GM12878 (cell line): ENCODE results near the gene CDK3. TPM values are rescaled to one million over a fixed set of nuclear protein-coding genes. Genes with fewer than 3 reads are reported as not detected.

ENCODE experiments used
- ATAC-seq: fragments of 200-7000 bp; cut with Tn5 transposase; 3 replicates; pipeline ENCODE4 v1.9.1; 2020; ENCODE audit warnings: mild to moderate bottlenecking, moderate library complexity
- BruUV-seq: library from RNA; stranded (reverse); fragments of 400-500 nt; replicated peaks from 2 replicates; lab custom pipeline; 2021; lab: Mats Ljungman, UMichigan
- CTCF ChIA-PET: fragments of 300-600 bp; sonication (Branson Sonifier 250); formaldehyde crosslinking; extraction: SDS; loops from one replicate; lab custom pipeline; 2021; ENCODE audit warnings: inconsistent platforms; lab: Yijun Ruan, JAX
- POLR2A ChIA-PET: fragments of 350-600 bp; formaldehyde crosslinking; extraction: SDS; loops from one replicate; lab custom pipeline; 2021; ENCODE audit warnings: inconsistent platforms; lab: Charles Lee
- RAD21 ChIA-PET: fragments of 300-600 bp; sonication (Branson Sonifier 250); formaldehyde crosslinking; loops from one replicate; lab custom pipeline; 2023; ENCODE audit warnings: antibody characterized with exemption; ENCODE audit not compliant: unreplicated experiment; lab: Charles Lee
- SMC1A ChIA-PET: fragments of 300-600 bp; sonication (Branson Sonifier 250); formaldehyde crosslinking; loops from one replicate; lab custom pipeline; 2023; ENCODE audit not compliant: unreplicated experiment, uncharacterized antibody; lab: Charles Lee
- DNase-seq: peaks from one replicate; pipeline ENCODE4 v3.0.0-alpha.2; 2011; ENCODE audit warnings: low read depth, low spot score
- FAIRE-seq: peaks from 3 replicates; lab custom pipeline; 2011; peaks lifted over from hg19 to GRCh38; lab: Jason Lieb, UNC
- H2AFZ ChIP-seq: 2 replicates; pipeline ENCODE4 v1.6.0; 2011; ENCODE audit warnings: low read depth, low read length, control low read depth; ENCODE audit not compliant: control insufficient read depth
- H3K27ac ChIP-seq: 2 replicates; pipeline ENCODE4 v1.5.1; 2011; ENCODE audit warnings: control low read depth; ENCODE audit not compliant: control insufficient read depth, insufficient read depth
- H3K27me3 ChIP-seq, 2 experiments: replicated peaks in 1 of 2; 2 replicates each; pipeline versions ENCODE4 v1.6.0 to v1.6.1; 2011; ENCODE audit warnings: low read length in 1 of 2; ENCODE audit not compliant: control insufficient read depth in 2 of 2, insufficient read depth in 2 of 2
- H3K36me3 ChIP-seq, 2 experiments: 2 replicates each; pipeline ENCODE4 v1.5.1; 2011; ENCODE audit warnings: low read length in 1 of 2; ENCODE audit not compliant: control insufficient read depth in 2 of 2, insufficient read depth in 2 of 2
- H3K4me1 ChIP-seq: 2 replicates; pipeline ENCODE4 v1.6.1; 2011; ENCODE audit warnings: mild to moderate bottlenecking, low read length, moderate library complexity, mixed read lengths; ENCODE audit not compliant: control insufficient read depth, insufficient read depth
- H3K4me2 ChIP-seq: 2 replicates; pipeline ENCODE4 v1.6.0; 2011; ENCODE audit warnings: control low read depth; ENCODE audit not compliant: control insufficient read depth, insufficient read depth
- H3K4me3 ChIP-seq: fragments of 200-600 bp; sonication (generic); 2 replicates; pipeline ENCODE4 v1.5.1; 2016
- H3K79me2 ChIP-seq: 2 replicates; pipeline ENCODE4 v1.6.0; 2011; ENCODE audit warnings: low read length; ENCODE audit not compliant: control insufficient read depth, insufficient read depth
- H3K9ac ChIP-seq: 2 replicates; pipeline ENCODE4 v1.8.0; 2011; ENCODE audit warnings: low read length, control low read depth, mixed read lengths; ENCODE audit not compliant: control insufficient read depth, insufficient read depth
- H3K9me3 ChIP-seq: replicated peaks from 3 replicates; pipeline ENCODE4 v1.5.1; 2011; ENCODE audit warnings: mild to moderate bottlenecking, low read length; ENCODE audit not compliant: control insufficient read depth, insufficient read depth
- H4K20me1 ChIP-seq: 2 replicates; pipeline ENCODE4 v1.6.0; 2011; ENCODE audit not compliant: control insufficient read depth, insufficient read depth
- ATF2 ChIP-seq: IDR thresholded peaks from 2 replicates; pipeline ENCODE4 v1.6.1; 2012; ENCODE audit warnings: low read length, inconsistent platforms
- DPF2 ChIP-seq: fragments of 450-650 bp; IDR thresholded peaks from 2 replicates; pipeline ENCODE4 v1.6.1; 2017; ENCODE audit warnings: mild to moderate bottlenecking
- E2F4 ChIP-seq: IDR thresholded peaks from 2 replicates; pipeline ENCODE4 v1.6.1; 2012; ENCODE audit warnings: low read depth, low read length, improper control_type of control experiment
- FOS ChIP-seq: IDR thresholded peaks from 3 replicates; pipeline ENCODE4 v1.6.1; 2011; ENCODE audit warnings: borderline replicate concordance; ENCODE audit not compliant: insufficient read length; ENCODE audit errors: extremely low read depth
- JUNB ChIP-seq: IDR thresholded peaks from 2 replicates; pipeline ENCODE4 v1.6.1; 2016; ENCODE audit warnings: antibody characterized with exemption, mild to moderate bottlenecking
- MLLT1 ChIP-seq: fragments of 450-650 bp; IDR thresholded peaks from 2 replicates; pipeline ENCODE4 v1.6.1; 2016; ENCODE audit warnings: mild to moderate bottlenecking
- RFX5 ChIP-seq: IDR thresholded peaks from 2 replicates; pipeline ENCODE4 v1.6.1; 2011; ENCODE audit warnings: low read depth, low read length, improper control_type of control experiment
- SMARCA5 ChIP-seq: fragments of 450-650 bp; IDR thresholded peaks from 2 replicates; pipeline ENCODE4 v1.6.1; 2017; ENCODE audit warnings: mild to moderate bottlenecking
- STAT1 ChIP-seq: fragments of 450-650 bp; conservative IDR thresholded peaks from 2 replicates; pipeline ENCODE4 v1.6.1; 2014; ENCODE audit warnings: antibody characterized with exemption, mild to moderate bottlenecking
- USF2 ChIP-seq: IDR thresholded peaks from 2 replicates; pipeline ENCODE4 v1.6.1; 2011; ENCODE audit warnings: low read depth, low read length, improper control_type of control experiment, borderline replicate concordance
- ZBTB11 ChIP-seq: fragments of 450-650 bp; formaldehyde crosslinking; IDR thresholded peaks from 2 replicates; pipeline ENCODE4 v1.5.0; 2022; ENCODE audit warnings: mild to moderate bottlenecking, missing genetic modification characterization
- ZNF592 ChIP-seq: fragments of 450-650 bp; IDR thresholded peaks from 2 replicates; pipeline ENCODE4 v1.6.1; 2017; ENCODE audit warnings: mild to moderate bottlenecking, moderate library complexity
- WGBS: methylation state at CpG from one replicate; pipeline ENCODE4 v1.1.6; 2016; ENCODE audit warnings: low lambda C conversion rate; ENCODE audit not compliant: insufficient replicate concordance, insufficient coverage; ENCODE audit errors: missing lambda C conversion rate; 5-methylcytosine and 5-hydroxymethylcytosine counted together
- in situ Hi-C: fragments of 300-500 bp; cut with MboI; formaldehyde crosslinking; loops from 9 replicates; pipeline ENCODE4 v1.14.3; 2018; ENCODE audit warnings: mixed read lengths
- intact Hi-C: fragments of 100-400 bp; cut with micrococcal nuclease; formaldehyde crosslinking; loops from one replicate; pipeline ENCODE4 v1.14.2; 2022; ENCODE audit not compliant: unreplicated experiment
- polyA plus RNA-seq, 11 experiments: library from polyadenylated mRNA; depleted of rRNA in 4 of 11; unstranded in 6 of 11; stranded (reverse) in 5 of 11; fragments of >200 nt; fragmentation: Nextera tagmentation in 4 of 11; fragmentation: Illumina TruSeq in 1 of 11; extraction: Ambion mirVana in 4 of 11; extraction: Trizol in 1 of 11; gene quantifications; 1 replicate in 1 of 11; 2 replicates in 10 of 11; pipeline versions ENCODE4 v1.2.1 to v1.2.3, GENCODE V29; 2011 to 2016; ENCODE audit warnings: inconsistent platforms in 2 of 11, missing spikeins in 2 of 11, low read depth in 1 of 11
- total RNA-seq, 4 experiments: library from RNA; depleted of rRNA in 3 of 4; stranded (reverse); fragments of >200 nt in 3 of 4; fragmentation: Illumina TruSeq in 1 of 4; extraction: Trizol in 1 of 4; gene quantifications; 2 replicates each; pipeline versions ENCODE4 v1.2.1 to v1.2.3, GENCODE V29; 2013 to 2021

The CDK3 gene
- total and polyA plus RNA-seq, 10 of the 15 experiments (the other 5 are each of a cell fraction or from before 2014, with no cell fraction given), result 1.1 to 7.1 (median 4.2) TPM

GRCh38 chr17:76022285-76022684 lies 21.6 kb downstream of the CDK3 start:
- WGBS, result 70% methylated on average over 24 of the region's 24 CpGs
- Histone ChIP-seq H3K9ac (no peak overlapping the region), H3K4me3 (no peak overlapping the region), H3K79me2 (no peaks in the 10 kb centered on the region), H3K27ac (no peak overlapping the region), H4K20me1 (no peaks in the 10 kb centered on the region), H2AFZ (no peak overlapping the region), H3K4me1 (no peaks in the 10 kb centered on the region), H3K9me3 (no peaks in the 10 kb centered on the region), H3K36me3 (no peaks in the 10 kb centered on the region), H3K27me3 (no peaks in the 10 kb centered on the region), H3K4me2 (no peak overlapping the region)
- ChIA-PET RAD21 (no interaction called here), POLR2A (no interaction called here), SMC1A (no interaction called here), CTCF (interaction anchor here (0.5 kb wide), 1 partner anchor 340 kb away, joined by 3 read pairs; no protein-coding TSS in a partner anchor)
- in situ Hi-C loops (no loop called here), intact Hi-C loops (no loop called here)
- FAIRE-seq (no peak), DNase-seq (no peak), ATAC-seq (no peak)
- no TSS peak for BruUV-seq
- TF ChIP-seq E2F4 (no peak), ZBTB11 (no peak), SMARCA5 (no peak), FOS (no peak), MLLT1 (no peak), STAT1 (no peak), ATF2 (no peak), DPF2 (no peak), RFX5 (no peak), ZNF592 (no peak), JUNB (no peak), USF2 (no peak)
